Endothelial cell of umbilical vein (primary cell): Measurements from ENCODE around the gene BARD1. TPM values are rescaled to one million over a fixed set of nuclear protein-coding genes. Genes with fewer than 3 reads are reported as not detected.
A peak's percentile ranks its signal among the peaks of the same experiment; 100 is the strongest.

Experiments
- BruUV-seq: library from RNA; stranded (reverse); fragments of 400-500 nt; replicated peaks from 2 replicates; lab custom pipeline; 2021; lab: Mats Ljungman, UMichigan
- CTCF ChIA-PET: fragments of 300-600, 350-600 bp; sonication (Branson Sonifier 250); formaldehyde crosslinking; loops from one replicate; lab custom pipeline; 2021; ENCODE audit warnings: antibody characterized with exemption, inconsistent platforms; lab: Charles Lee
- POLR2A ChIA-PET: fragments of 300-600, 350-600 bp; sonication (Branson Sonifier 250); formaldehyde crosslinking; loops from one replicate; lab custom pipeline; 2021; ENCODE audit warnings: antibody characterized with exemption, inconsistent platforms; lab: Charles Lee
- DNase-seq: peaks from one replicate; pipeline ENCODE4 v3.0.0-alpha.2; 2011; ENCODE audit warnings: low read depth, low spot score
- FAIRE-seq: peaks from 2 replicates; lab custom pipeline; 2011; peaks lifted over from hg19 to GRCh38; lab: Jason Lieb, UNC
- H2AFZ ChIP-seq: 2 replicates; pipeline ENCODE4 v1.6.0; 2012; ENCODE audit warnings: low read depth, low read length, control low read depth, inconsistent platforms
- H3K27ac ChIP-seq: 2 replicates; pipeline ENCODE4 v1.5.1; 2011; ENCODE audit warnings: low read depth, mild to moderate bottlenecking, control low read depth, low read length, moderate library complexity; ENCODE audit not compliant: insufficient read depth
- H3K27me3 ChIP-seq, 2 experiments: 2 replicates each; pipeline versions ENCODE4 v1.6.0 to v1.6.1; 2011; ENCODE audit warnings: low read length in 2 of 2, mixed read lengths in 1 of 2; ENCODE audit not compliant: control insufficient read depth in 2 of 2, insufficient read depth in 2 of 2
- H3K36me3 ChIP-seq, 2 experiments: 2 replicates in 1 of 2; 3 replicates in 1 of 2; pipeline ENCODE4 v1.5.1; 2011; ENCODE audit warnings: low read length in 2 of 2, mild to moderate bottlenecking in 1 of 2, moderate library complexity in 1 of 2; ENCODE audit not compliant: control insufficient read depth in 2 of 2, insufficient read depth in 2 of 2; ENCODE audit errors: extremely low read depth in 1 of 2
- H3K4me1 ChIP-seq: 3 replicates; pipeline ENCODE4 v1.5.1; 2011; ENCODE audit warnings: mild to moderate bottlenecking, low read length; ENCODE audit not compliant: control insufficient read depth, insufficient read depth; ENCODE audit errors: extremely low read depth
- H3K4me2 ChIP-seq: 2 replicates; pipeline ENCODE4 v1.6.1; 2011; ENCODE audit warnings: low read length, control low read depth, mixed read lengths; ENCODE audit not compliant: insufficient read depth
- H3K4me3 ChIP-seq, 3 experiments: fragments of 200-600 bp in 1 of 3; sonication (generic), shearing (Covaris generic) in 1 of 3; replicated peaks in 1 of 3; 2 replicates each; pipeline ENCODE4 v1.5.1; 2011 to 2016; ENCODE audit warnings: control low read depth in 3 of 3, low read length in 3 of 3, mild to moderate bottlenecking in 2 of 3, inconsistent platforms in 1 of 3, low read depth in 1 of 3, moderate library complexity in 1 of 3; ENCODE audit not compliant: insufficient read depth in 1 of 3
- H3K79me2 ChIP-seq: 2 replicates; pipeline ENCODE4 v1.6.0; 2012; ENCODE audit warnings: low read length, inconsistent platforms; ENCODE audit not compliant: control insufficient read depth, insufficient read depth
- H3K9ac ChIP-seq: replicated peaks from 2 replicates; pipeline ENCODE3; 2011; ENCODE audit warnings: low read length, control low read depth; ENCODE audit not compliant: insufficient read depth; ENCODE audit errors: extremely low read depth
- H3K9me1 ChIP-seq: replicated peaks from 3 replicates; pipeline ENCODE4 v1.6.0; 2011; ENCODE audit warnings: mild to moderate bottlenecking, low read length; ENCODE audit not compliant: control insufficient read depth, insufficient read depth; ENCODE audit errors: extremely low read depth
- H3K9me3 ChIP-seq: replicated peaks from 2 replicates; pipeline ENCODE4 v1.5.1; 2012; ENCODE audit warnings: low read length, inconsistent platforms; ENCODE audit not compliant: control insufficient read depth, insufficient read depth
- H4K20me1 ChIP-seq: replicated peaks from 2 replicates; pipeline ENCODE3; 2011; ENCODE audit warnings: mild to moderate bottlenecking, low read length; ENCODE audit not compliant: control insufficient read depth, insufficient read depth; ENCODE audit errors: extremely low read depth
- JUN ChIP-seq: IDR thresholded peaks from 2 replicates; pipeline ENCODE4 v1.6.1; 2011; ENCODE audit warnings: borderline replicate concordance, low read depth; ENCODE audit not compliant: insufficient read length, insufficient read depth
- POLR2A ChIP-seq: IDR thresholded peaks from 2 replicates; pipeline ENCODE4 v1.6.1; 2012; ENCODE audit warnings: low read depth, mild to moderate bottlenecking, control low read depth, low read length
- POLR2AphosphoS5 ChIP-seq: IDR thresholded peaks from 2 replicates; pipeline ENCODE4 v1.6.1; 2012; ENCODE audit warnings: low read depth, mild to moderate bottlenecking, control low read depth, low read length, moderate library complexity; ENCODE audit not compliant: insufficient read depth
- dilution Hi-C: fragments of 300-500 bp; cut with MboI; formaldehyde crosslinking; loops from one replicate; pipeline ENCODE4 v1.15.0; 2019; ENCODE audit warnings: low sequenced_read_pairs; ENCODE audit not compliant: extremely low pct_ligation_motif_present
- intact Hi-C: fragments of 100-400 bp; cut with micrococcal nuclease; formaldehyde crosslinking; loops from one replicate; pipeline ENCODE4 v1.10.0; 2022
- polyA plus RNA-seq, 4 experiments: library from polyadenylated mRNA; depleted of rRNA in 3 of 4; stranded (reverse) in 3 of 4; unstranded in 1 of 4; fragments of >200 nt; gene quantifications; 2 replicates each; pipeline versions ENCODE4 v1.2.1 to v1.2.3, GENCODE V29; 2011 to 2012; ENCODE audit warnings: missing spikeins in 1 of 4
- total RNA-seq: library from RNA; stranded (reverse); gene quantifications from 2 replicates; pipeline ENCODE4 v1.2.3, GENCODE V29; 2021
- TF ChIP-seq, protein P1 (sequence below): IDR thresholded peaks from 2 replicates; pipeline ENCODE4 v1.6.1; 2011; ENCODE audit not compliant: insufficient read depth, insufficient read length
- TF ChIP-seq, protein P2 (sequence below), 2 donors: IDR thresholded peaks; 1 replicate in 1 of 2; 2 replicates in 1 of 2; pipeline ENCODE4 v1.5.1; 2011; ENCODE audit warnings: low read length in 2 of 2, mild to moderate bottlenecking in 2 of 2, moderate library complexity in 2 of 2, control low read depth in 1 of 2, inconsistent platforms in 1 of 2, low read depth in 1 of 2; ENCODE audit not compliant: insufficient read depth in 1 of 2; ENCODE audit errors: extremely low read depth in 1 of 2

BARD1 gene
- total and polyA plus RNA-seq, 2 donors (not counting 3 experiments of a cell fraction or from before 2014, with no cell fraction given): 9.1 to 14.7 TPM

DNA sequence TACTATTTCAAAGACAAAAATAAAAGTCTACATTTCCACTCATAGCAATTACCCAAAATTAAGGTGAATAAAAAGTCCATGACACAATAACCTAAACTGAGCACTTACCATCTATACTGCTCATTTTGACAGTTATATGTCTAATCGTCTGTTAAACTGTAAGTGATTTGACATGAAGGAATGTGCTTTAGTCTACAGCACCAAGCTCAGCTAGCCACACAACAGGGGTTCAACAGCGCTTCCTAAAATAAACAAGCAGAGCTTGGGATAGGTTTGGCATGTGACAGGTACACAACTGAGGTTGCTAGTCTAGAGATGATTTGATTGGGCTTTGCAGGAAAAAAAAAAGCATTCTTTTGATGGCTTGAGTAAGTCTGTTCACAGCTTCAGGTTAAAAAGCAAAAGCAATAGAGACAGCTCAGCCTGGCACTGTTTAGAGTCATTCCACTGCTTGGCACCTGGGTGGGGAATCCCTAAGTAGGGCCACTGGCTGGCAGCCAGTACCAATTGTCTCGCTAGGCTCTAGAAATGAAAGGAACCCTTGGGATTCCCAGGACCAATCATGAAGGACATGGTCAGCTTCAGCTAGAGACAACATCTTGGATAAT, 78.6 kb downstream of the BARD1 start:
- Histone ChIP-seq H3K27ac (peak overlapping the region; percentile 24), H3K4me3 (no peak overlapping the region), H3K9me1 (no peaks in the 10 kb centered on the region), H3K9ac (no peak overlapping the region), H4K20me1 (no peaks in the 10 kb centered on the region), H3K36me3 (peaks cover 0 to 3% of the 10 kb centered on the region in 2 experiments), H3K4me2 (no peak overlapping the region), H3K27me3 (no peaks in the 10 kb centered on the region), H3K79me2 (no peaks in the 10 kb centered on the region), H2AFZ (no peak overlapping the region), H3K9me3 (no peaks in the 10 kb centered on the region), H3K4me1 (peaks cover 2% of the 10 kb centered on the region)
- DNase-seq (peak; percentile 19), FAIRE-seq (no peak)
- dilution Hi-C loops (no loop called here), intact Hi-C loops (loop anchor here (5.0 kb wide), 1 partner anchor 76 kb away; the partner anchor contains the start of gene BARD1)
- POLR2A ChIA-PET: no interaction called here
- no TSS peak for BruUV-seq
- TF ChIP-seq JUN (no peak), POLR2AphosphoS5 (no peak), POLR2A (no peak)
- TF ChIP-seq, protein P1, sequence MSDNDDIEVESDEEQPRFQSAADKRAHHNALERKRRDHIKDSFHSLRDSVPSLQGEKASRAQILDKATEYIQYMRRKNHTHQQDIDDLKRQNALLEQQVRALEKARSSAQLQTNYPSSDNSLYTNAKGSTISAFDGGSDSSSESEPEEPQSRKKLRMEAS: no peak
- TF ChIP-seq, protein P2, sequence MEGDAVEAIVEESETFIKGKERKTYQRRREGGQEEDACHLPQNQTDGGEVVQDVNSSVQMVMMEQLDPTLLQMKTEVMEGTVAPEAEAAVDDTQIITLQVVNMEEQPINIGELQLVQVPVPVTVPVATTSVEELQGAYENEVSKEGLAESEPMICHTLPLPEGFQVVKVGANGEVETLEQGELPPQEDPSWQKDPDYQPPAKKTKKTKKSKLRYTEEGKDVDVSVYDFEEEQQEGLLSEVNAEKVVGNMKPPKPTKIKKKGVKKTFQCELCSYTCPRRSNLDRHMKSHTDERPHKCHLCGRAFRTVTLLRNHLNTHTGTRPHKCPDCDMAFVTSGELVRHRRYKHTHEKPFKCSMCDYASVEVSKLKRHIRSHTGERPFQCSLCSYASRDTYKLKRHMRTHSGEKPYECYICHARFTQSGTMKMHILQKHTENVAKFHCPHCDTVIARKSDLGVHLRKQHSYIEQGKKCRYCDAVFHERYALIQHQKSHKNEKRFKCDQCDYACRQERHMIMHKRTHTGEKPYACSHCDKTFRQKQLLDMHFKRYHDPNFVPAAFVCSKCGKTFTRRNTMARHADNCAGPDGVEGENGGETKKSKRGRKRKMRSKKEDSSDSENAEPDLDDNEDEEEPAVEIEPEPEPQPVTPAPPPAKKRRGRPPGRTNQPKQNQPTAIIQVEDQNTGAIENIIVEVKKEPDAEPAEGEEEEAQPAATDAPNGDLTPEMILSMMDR (IDR thresholded peaks at IDR 0.05; ENCODE audit: extremely low read depth in 1 of 2, insufficient read depth in 1 of 2, low read depth in 1 of 2, low read length in 2 of 2): no peak
- CTCF ChIA-PET: interaction anchor here (1.0 kb wide), 1 partner anchor 10 kb away, joined by 4 read pairs; no protein-coding TSS in a partner anchor
